Naive thymus-derived CD4-positive, alpha-beta T cell (primary cell): ENCODE data around the gene BCL11A. TPM values are rescaled to one million over a fixed set of nuclear protein-coding genes. Genes with fewer than 3 reads are reported as not detected.
A peak's percentile ranks its signal among the peaks of the same experiment; 100 is the strongest.

Experiments
- ATAC-seq: fragments of 150-1000 bp; cut with Tn5 transposase; 2 replicates; pipeline ENCODE4 v1.10.0; 2021; ENCODE audit warnings: mild to moderate bottlenecking, moderate library complexity
- CTCF ChIA-PET: fragments of 350-600 bp; sonication (Branson Sonifier 250); formaldehyde crosslinking; loops from one replicate; lab custom pipeline; 2021; ENCODE audit warnings: antibody characterized with exemption; lab: Charles Lee
- POLR2A ChIA-PET: fragments of 350-600 bp; sonication (Branson Sonifier 250); formaldehyde crosslinking; loops from one replicate; lab custom pipeline; 2021; ENCODE audit warnings: antibody characterized with exemption, inconsistent platforms; lab: Charles Lee
- DNase-seq, 9 donors: peaks; one replicate each; pipeline versions ENCODE4 v3.0.0 to v3.0.0-alpha.2; 2020 to 2022; ENCODE audit warnings: mixed read lengths in 1 of 9
- H3K27ac ChIP-seq: one replicate; pipeline ENCODE4 v1.7.0; 2013; ENCODE audit warnings: mild to moderate bottlenecking, low read depth, low read length, moderate library complexity
- H3K27me3 ChIP-seq, 2 donors: one replicate each; pipeline ENCODE4 v1.7.0; 2013; ENCODE audit warnings: low read length in 2 of 2, mild to moderate bottlenecking in 2 of 2, moderate library complexity in 2 of 2; ENCODE audit not compliant: control insufficient read depth in 2 of 2, insufficient read depth in 2 of 2
- H3K36me3 ChIP-seq, 3 experiments: 1 replicate in 2 of 3; 2 replicates in 1 of 3; pipeline ENCODE4 v1.7.0; 2013; ENCODE audit warnings: low read length in 3 of 3, mild to moderate bottlenecking in 3 of 3, moderate library complexity in 1 of 3; ENCODE audit not compliant: insufficient read depth in 3 of 3, control insufficient read depth in 2 of 3
- H3K4me1 ChIP-seq, 2 donors: one replicate each; pipeline ENCODE4 v1.7.0; 2013; ENCODE audit warnings: low read length in 2 of 2, mild to moderate bottlenecking in 2 of 2, moderate library complexity in 1 of 2; ENCODE audit not compliant: control insufficient read depth in 2 of 2, insufficient read depth in 2 of 2
- H3K4me3 ChIP-seq: 2 replicates; pipeline ENCODE4 v1.7.0; 2013; ENCODE audit warnings: mild to moderate bottlenecking, low read length
- H3K9me3 ChIP-seq, 3 experiments: 1 replicate in 2 of 3; 2 replicates in 1 of 3; pipeline ENCODE4 v1.7.0; 2013; ENCODE audit warnings: low read length in 3 of 3; ENCODE audit not compliant: control insufficient read depth in 2 of 3
- H3K27ac Mint-ChIP-seq, 9 donors: one replicate each; pipeline ENCODE4 v1.8.0; 2020 to 2022; ENCODE audit warnings: mixed read lengths in 9 of 9, mild to moderate bottlenecking in 8 of 9, moderate library complexity in 5 of 9, inconsistent platforms in 2 of 9
- H3K27me3 Mint-ChIP-seq, 5 donors: one replicate each; pipeline ENCODE4 v1.8.0; 2021 to 2022; ENCODE audit warnings: mixed read lengths in 5 of 5, mild to moderate bottlenecking in 1 of 5
- H3K36me3 Mint-ChIP-seq, 5 donors: one replicate each; pipeline ENCODE4 v1.8.0; 2020 to 2022; ENCODE audit warnings: mixed read lengths in 5 of 5, mild to moderate bottlenecking in 3 of 5, inconsistent platforms in 1 of 5
- H3K4me1 Mint-ChIP-seq, 7 donors: one replicate each; pipeline ENCODE4 v1.8.0; 2020 to 2022; ENCODE audit warnings: mixed read lengths in 7 of 7, mild to moderate bottlenecking in 3 of 7, inconsistent platforms in 1 of 7
- H3K4me3 Mint-ChIP-seq, 10 donors: one replicate each; pipeline ENCODE4 v1.8.0; 2020 to 2022; ENCODE audit warnings: mild to moderate bottlenecking in 10 of 10, mixed read lengths in 10 of 10, moderate library complexity in 6 of 10, inconsistent platforms in 2 of 10
- H3K9me3 Mint-ChIP-seq, 11 donors: one replicate each; pipeline ENCODE4 v1.8.0; 2020 to 2022; ENCODE audit warnings: mixed read lengths in 11 of 11, mild to moderate bottlenecking in 4 of 11, inconsistent platforms in 1 of 11, moderate library complexity in 1 of 11
- intact Hi-C, 2 donors: fragments of 100-400 bp; cut with micrococcal nuclease; formaldehyde crosslinking; loops; one replicate each; pipeline ENCODE4 v1.15.1; 2023
- polyA plus RNA-seq, 2 donors: library from polyadenylated mRNA; unstranded; fragments of 300-500 nt; fragmentation: Illumina TruSeq; gene quantifications; one replicate each; pipeline ENCODE4 v1.2.3, GENCODE V29; 2021
- total RNA-seq, 6 experiments: library from RNA in 5 of 6; stranded (reverse) in 5 of 6; gene quantifications; 1 replicate in 5 of 6; 2 replicates in 1 of 6; pipeline ENCODE4 v1.2.3 and lab custom pipeline; 2021 to 2026

BCL11A gene
- total and polyA plus RNA-seq, 7 experiments from 2014 or later, result 1.5 to 26.2 (median 2.5) TPM; not detected in 1

DNA sequence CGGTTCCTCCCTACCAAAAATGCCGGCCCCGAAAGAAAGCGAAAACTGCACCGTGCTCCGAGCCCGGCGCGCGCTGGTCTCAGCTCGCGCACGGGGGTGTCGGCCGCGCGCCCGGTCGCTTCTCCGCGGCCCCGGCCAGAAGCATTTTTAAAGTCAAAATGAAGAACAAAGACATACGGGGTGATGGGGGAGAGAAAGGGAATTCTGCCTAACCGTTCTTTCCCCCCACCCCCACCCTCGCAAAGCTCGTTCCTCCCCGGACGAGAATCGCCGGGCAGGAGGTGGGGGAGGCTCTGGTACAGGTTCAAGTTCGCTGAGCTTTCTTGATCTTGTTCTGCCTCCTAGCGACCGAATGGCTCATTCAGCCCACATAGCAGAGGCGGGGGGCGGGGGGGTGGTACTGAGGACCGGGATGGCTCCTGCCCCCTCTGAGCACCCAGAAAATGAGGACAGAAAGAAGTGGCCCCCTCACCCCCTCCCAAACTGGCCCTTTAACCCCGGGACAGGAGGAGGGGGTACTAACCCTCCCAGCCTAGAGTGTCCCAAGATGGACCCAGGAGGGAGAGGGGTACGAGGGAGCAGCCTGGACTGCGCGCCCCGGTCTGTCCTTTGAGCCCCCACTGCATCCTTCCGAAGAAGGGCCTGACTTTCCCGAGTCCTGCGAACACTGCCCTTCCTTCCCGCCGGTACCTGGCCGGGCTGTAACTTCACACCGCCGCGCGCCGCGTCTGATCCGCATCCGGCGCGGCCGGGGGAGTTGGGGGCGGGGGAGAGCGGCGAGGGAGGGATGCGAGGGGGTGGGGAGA lies 3.1 kb downstream of the BCL11A start:
- Histone ChIP-seq H3K9me3 (no peaks in the 10 kb centered on the region), H3K4me1 (peaks cover 9 to 17% of the 10 kb centered on the region in 2 donors), H3K27ac (peak overlapping the region; percentile 39), H3K27me3 (peaks cover 10 to 39% of the 10 kb centered on the region in 2 donors), H3K36me3 (no peaks in the 10 kb centered on the region), H3K4me3 (peak overlapping the region; percentile 70)
- peaks cover 11 to 57% (median 34%) of the 10 kb centered on the region in 7 donors for H3K4me1 Mint-ChIP-seq
- ChIA-PET CTCF (interaction anchor here (0.6 to 1.1 kb wide), 7 partner anchors 13 to 1762 kb away, joined by 3 to 6 read pairs (median 4); no protein-coding TSS in a partner anchor), POLR2A (interaction anchor here (0.8 to 1.2 kb wide), 2 partner anchors 11 to 42 kb away, joined by 3 to 4 read pairs; no protein-coding TSS in a partner anchor)
- peak; percentile 71 for ATAC-seq
- peak overlapping the region in 6 of 9 donors; percentile 29 to 89 (median 68) for H3K27ac Mint-ChIP-seq
- H3K9me3 Mint-ChIP-seq, result peaks cover 0 to 4% (median 0%) of the 10 kb centered on the region in 11 donors
- intact Hi-C loops, result loop anchor here (1.0 to 10.0 kb wide), 7 partner anchors 332 to 1976 kb away; partner anchors contain the start of gene REL (in 1 of the 2)
- peak overlapping the region; percentile 80 to 93 (median 90) for H3K4me3 Mint-ChIP-seq
- peaks cover 46 to 87% (median 55%) of the 10 kb centered on the region in 5 donors for H3K27me3 Mint-ChIP-seq
- peak in 8 of 9 donors; percentile 23 to 67 (median 50) for DNase-seq
- no peaks in the 10 kb centered on the region for H3K36me3 Mint-ChIP-seq

- intact Hi-C loops, result loop anchor here (1.0 to 10.0 kb wide), 7 partner anchors 332 to 1975 kb away; partner anchors contain the start of gene REL (in 1 of the 2)
- Histone ChIP-seq H3K4me1 (peaks cover 9 to 17% of the 10 kb centered on the region in 2 donors), H3K4me3 (peak overlapping the region; percentile 70), H3K27ac (peak overlapping the region; percentile 39), H3K9me3 (no peaks in the 10 kb centered on the region), H3K36me3 (no peaks in the 10 kb centered on the region), H3K27me3 (peaks cover 10 to 39% of the 10 kb centered on the region in 2 donors)
- peaks cover 0 to 4% (median 0%) of the 10 kb centered on the region in 11 donors for H3K9me3 Mint-ChIP-seq
- no peak for DNase-seq
- peak; percentile 9 for ATAC-seq
- peaks cover 9 to 57% (median 34%) of the 10 kb centered on the region in 7 donors for H3K4me1 Mint-ChIP-seq
- peak overlapping the region; percentile 80 to 93 (median 90) for H3K4me3 Mint-ChIP-seq
- H3K36me3 Mint-ChIP-seq, result no peaks in the 10 kb centered on the region
- POLR2A ChIA-PET, result interaction anchor here (0.8 to 1.2 kb wide), 2 partner anchors 11 to 42 kb away, joined by 3 to 4 read pairs; no protein-coding TSS in a partner anchor
- CTCF ChIA-PET, result interaction anchor here (0.6 to 1.1 kb wide), 5 partner anchors 14 to 1761 kb away, joined by 3 to 6 read pairs (median 4); no protein-coding TSS in a partner anchor
- peak overlapping the region in 6 of 9 donors; percentile 29 to 89 (median 68) for H3K27ac Mint-ChIP-seq
- peaks cover 47 to 87% (median 55%) of the 10 kb centered on the region in 5 donors for H3K27me3 Mint-ChIP-seq
These were observed 3.6 kb downstream of the BCL11A start for GRCh38 chr2:60549928-60550177.

GRCh38 chr2:60549238-60549927 lies 4.1 kb downstream of the BCL11A start:
- Mint-ChIP-seq H3K27me3 (peaks cover 50 to 89% (median 59%) of the 10 kb centered on the region in 5 donors), H3K4me1 (peaks cover 9 to 58% (median 34%) of the 10 kb centered on the region in 7 donors), H3K9me3 (peaks cover 0 to 4% (median 0%) of the 10 kb centered on the region in 11 donors), H3K36me3 (no peaks in the 10 kb centered on the region), H3K27ac (peak overlapping the region in 5 of 9 donors; percentile 64 to 89 (median 68)), H3K4me3 (peak overlapping the region; percentile 80 to 93 (median 90))
- H3K27ac ChIP-seq, result peak overlapping the region; percentile 39
- peak overlapping the region; percentile 70 for H3K4me3 ChIP-seq
- POLR2A ChIA-PET, result interaction anchor here (0.8 to 1.2 kb wide), 2 partner anchors 10 to 41 kb away, joined by 3 to 4 read pairs; no protein-coding TSS in a partner anchor
- H3K4me1 ChIP-seq, result peaks cover 6 to 17% of the 10 kb centered on the region in 2 donors
- ATAC-seq (no peak), DNase-seq (peak in 2 of 9 donors; percentile 29 to 32)
- peaks cover 10 to 34% of the 10 kb centered on the region in 2 donors for H3K27me3 ChIP-seq
- H3K9me3 ChIP-seq, result no peaks in the 10 kb centered on the region
- intact Hi-C loops, result no loop called here
- CTCF ChIA-PET, result interaction anchor here (0.6 to 1.1 kb wide), 3 partner anchors 36 to 663 kb away, joined by 3 to 5 read pairs (median 4); no protein-coding TSS in a partner anchor
- no peaks in the 10 kb centered on the region for H3K36me3 ChIP-seq

DNA sequence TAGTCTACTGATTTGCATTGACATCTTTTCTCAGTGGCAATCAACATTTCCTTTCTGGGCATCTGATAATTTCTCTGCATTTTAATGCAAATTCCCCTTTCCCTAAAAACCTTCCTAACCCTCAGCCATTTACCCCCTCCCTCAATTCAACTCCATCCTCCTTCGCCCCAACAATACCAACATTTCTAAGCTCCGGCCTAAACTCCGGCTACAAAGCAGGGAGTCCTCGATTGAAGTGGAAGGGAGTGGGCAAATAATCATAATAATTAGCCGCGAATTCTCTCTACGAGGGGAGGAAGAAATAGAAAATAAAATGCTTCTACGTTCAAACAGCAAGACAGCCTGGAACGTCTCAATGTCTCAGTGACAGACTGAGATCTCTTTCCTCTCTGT lies 4.6 kb downstream of the BCL11A start:
- intact Hi-C loops, result no loop called here
- POLR2A ChIA-PET, result no interaction called here
- Histone ChIP-seq H3K4me3 (peak overlapping the region; percentile 70), H3K9me3 (no peaks in the 10 kb centered on the region), H3K36me3 (no peaks in the 10 kb centered on the region), H3K4me1 (peaks cover 5 to 17% of the 10 kb centered on the region in 2 donors), H3K27ac (no peak overlapping the region), H3K27me3 (peaks cover 10 to 32% of the 10 kb centered on the region in 2 donors)
- DNase-seq (no peak), ATAC-seq (no peak)
- peaks cover 9 to 58% (median 34%) of the 10 kb centered on the region in 7 donors for H3K4me1 Mint-ChIP-seq
- H3K4me3 Mint-ChIP-seq, result peak overlapping the region; percentile 41 to 93 (median 86)
- H3K36me3 Mint-ChIP-seq, result no peaks in the 10 kb centered on the region
- CTCF ChIA-PET, result interaction anchor here (0.7 kb wide), 1 partner anchor 86 kb away, joined by 3 read pairs; no protein-coding TSS in a partner anchor
- peaks cover 0 to 4% (median 0%) of the 10 kb centered on the region in 11 donors for H3K9me3 Mint-ChIP-seq
- peaks cover 53 to 90% (median 65%) of the 10 kb centered on the region in 5 donors for H3K27me3 Mint-ChIP-seq
- peak overlapping the region in 5 of 9 donors; percentile 4 to 79 (median 27) for H3K27ac Mint-ChIP-seq

- Mint-ChIP-seq H3K27ac (no peak overlapping the region), H3K4me1 (peaks cover 9 to 56% (median 30%) of the 10 kb centered on the region in 7 donors), H3K36me3 (no peaks in the 10 kb centered on the region), H3K4me3 (peak overlapping the region in 7 of 10 donors; percentile 77 to 93 (median 87)), H3K9me3 (peaks cover 0 to 4% (median 0%) of the 10 kb centered on the region in 11 donors), H3K27me3 (peaks cover 50 to 88% (median 70%) of the 10 kb centered on the region in 5 donors)
- Histone ChIP-seq H3K9me3 (no peaks in the 10 kb centered on the region), H3K4me3 (no peak overlapping the region), H3K27ac (no peak overlapping the region), H3K36me3 (no peaks in the 10 kb centered on the region), H3K27me3 (peaks cover 10 to 32% of the 10 kb centered on the region in 2 donors), H3K4me1 (peaks cover 5 to 14% of the 10 kb centered on the region in 2 donors)
- no peak for ATAC-seq
- intact Hi-C loops, result no loop called here
- POLR2A ChIA-PET, result no interaction called here
- DNase-seq, result no peak
- CTCF ChIA-PET, result interaction anchor here (0.7 kb wide), 1 partner anchor 87 kb away, joined by 3 read pairs; no protein-coding TSS in a partner anchor
These were observed 5.1 kb downstream of the BCL11A start for GRCh38 chr2:60548311-60548710.

- peaks cover 9 to 54% (median 28%) of the 10 kb centered on the region in 7 donors for H3K4me1 Mint-ChIP-seq
- intact Hi-C loops, result no loop called here
These were observed 5.6 kb downstream of the BCL11A start for GRCh38 chr2:60547841-60548240.

More at GRCh38 chr2:60547841-60548240, 5.6 kb downstream of the BCL11A start:
- POLR2A ChIA-PET, result interaction anchor here (1.2 kb wide), 1 partner anchor 13 kb away, joined by 3 read pairs; no protein-coding TSS in a partner anchor
- Histone ChIP-seq H3K9me3 (no peaks in the 10 kb centered on the region), H3K4me3 (no peak overlapping the region), H3K4me1 (peaks cover 5 to 13% of the 10 kb centered on the region in 2 donors), H3K27me3 (peaks cover 10 to 32% of the 10 kb centered on the region in 2 donors), H3K36me3 (no peaks in the 10 kb centered on the region), H3K27ac (no peak overlapping the region)
- H3K27me3 Mint-ChIP-seq, result peaks cover 52 to 88% (median 74%) of the 10 kb centered on the region in 5 donors
- no peak overlapping the region for H3K27ac Mint-ChIP-seq
- no peaks in the 10 kb centered on the region for H3K36me3 Mint-ChIP-seq
- CTCF ChIA-PET, result no interaction called here
- ATAC-seq, result no peak
- peaks cover 0 to 4% (median 0%) of the 10 kb centered on the region in 11 donors for H3K9me3 Mint-ChIP-seq
- H3K4me3 Mint-ChIP-seq, result peak overlapping the region in 3 of 10 donors; percentile 17 to 87 (median 80)
- no peak for DNase-seq
